Measurements from ENCODE around the gene HMCN2.

GRCh38 chr9:130299785-130300615 lies 34.4 kb downstream of the HMCN2 start:
- TF ChIP-seq CTCF (IDR thresholded peaks at IDR 0.05) (no peak), EP300 (IDR thresholded peaks at IDR 0.05) (no peak), POLR2A (IDR thresholded peaks at IDR 0.05; ENCODE audit: low read depth) (no peak), POLR2AphosphoS5 (IDR thresholded peaks at IDR 0.05) (no peak)

Measured in esophagus muscularis mucosa (tissue), 4 donors.